ENCODE results near the gene MYADML2.

MYADML2 gene

DNA sequence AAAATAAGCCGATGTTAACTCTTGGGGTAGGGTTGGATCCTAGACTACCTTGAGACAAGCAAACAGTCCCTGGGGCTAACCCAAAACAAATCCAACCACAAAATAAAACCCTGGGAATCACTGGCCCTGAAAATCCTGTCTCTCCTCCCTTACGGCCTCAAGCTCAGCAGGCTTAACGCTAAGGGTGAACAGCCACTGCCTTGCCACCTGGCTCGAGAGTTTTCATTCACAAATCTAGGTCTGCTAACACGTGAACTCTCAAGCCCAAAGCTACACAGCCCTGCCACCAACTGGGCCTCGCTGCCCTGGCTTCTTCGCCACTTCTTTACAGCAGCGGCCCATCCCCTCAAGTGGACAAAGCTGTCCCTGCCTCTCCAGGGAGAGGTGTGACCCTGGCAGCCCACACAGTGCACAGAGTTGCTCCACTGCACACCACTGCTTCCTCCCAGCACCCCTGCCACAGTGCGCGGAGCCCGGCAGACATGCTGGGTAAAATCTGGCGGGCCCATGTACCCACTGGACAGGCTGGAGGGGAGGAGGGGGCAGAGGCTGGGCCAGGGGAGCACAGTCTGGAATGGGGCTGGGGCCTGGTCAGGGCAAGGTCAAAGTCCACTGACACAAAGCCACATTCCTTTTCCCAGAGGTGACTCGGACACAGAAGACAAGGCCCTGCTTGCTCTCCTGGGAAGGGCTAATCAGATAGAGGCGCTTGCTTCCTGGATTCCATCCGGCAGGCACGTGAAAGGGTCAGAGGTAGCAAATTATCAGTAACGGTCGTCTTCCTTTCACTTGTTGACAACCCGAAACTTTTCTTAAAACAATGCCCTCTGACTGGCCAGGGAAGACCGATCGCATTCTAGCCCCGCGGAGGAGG, 36.8 kb downstream of the MYADML2 start:
- DNase-seq, result no peak

DNA sequence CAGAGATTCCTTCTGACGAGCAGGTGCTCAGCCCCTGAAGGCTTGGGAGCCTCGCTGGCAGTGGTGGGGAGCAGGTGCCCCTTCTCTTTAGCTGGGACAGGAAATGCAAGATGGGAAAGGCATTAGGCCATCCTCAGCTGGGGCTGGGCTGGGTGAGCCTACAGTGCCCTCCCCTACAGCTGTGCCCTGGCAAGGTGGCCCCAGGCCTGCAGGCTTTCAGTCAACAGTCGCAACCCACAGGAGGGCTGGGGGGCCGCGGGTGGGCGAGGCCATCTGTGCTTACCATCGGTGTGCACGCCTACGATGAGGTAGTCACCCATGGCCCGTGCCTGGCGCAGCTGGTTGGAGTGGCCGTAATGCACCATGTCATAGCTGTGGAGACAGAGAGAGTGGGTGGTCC, 37.8 kb downstream of the MYADML2 start:
- no peak for DNase-seq

DNA sequence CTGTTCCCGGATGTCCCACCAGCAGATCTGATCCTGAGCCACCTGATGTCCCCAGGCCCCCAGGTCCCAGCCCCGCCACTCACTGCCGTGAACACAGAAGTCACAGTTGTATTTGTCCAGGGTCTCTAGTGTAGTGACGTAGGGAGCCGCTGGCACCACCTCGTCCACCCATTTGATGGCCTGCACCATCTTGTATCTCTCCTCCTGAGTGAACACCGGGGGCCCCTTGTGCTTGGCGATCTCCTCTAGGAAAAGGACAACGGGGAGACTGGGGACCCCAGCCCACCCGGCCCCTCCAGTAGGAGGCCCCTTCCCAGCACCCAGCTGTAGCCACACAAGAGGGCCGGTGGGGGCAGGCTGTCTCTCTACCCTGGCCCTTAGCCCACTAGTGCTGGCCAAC, 38.2 kb downstream of the MYADML2 start:
- no peak for DNase-seq

DNA sequence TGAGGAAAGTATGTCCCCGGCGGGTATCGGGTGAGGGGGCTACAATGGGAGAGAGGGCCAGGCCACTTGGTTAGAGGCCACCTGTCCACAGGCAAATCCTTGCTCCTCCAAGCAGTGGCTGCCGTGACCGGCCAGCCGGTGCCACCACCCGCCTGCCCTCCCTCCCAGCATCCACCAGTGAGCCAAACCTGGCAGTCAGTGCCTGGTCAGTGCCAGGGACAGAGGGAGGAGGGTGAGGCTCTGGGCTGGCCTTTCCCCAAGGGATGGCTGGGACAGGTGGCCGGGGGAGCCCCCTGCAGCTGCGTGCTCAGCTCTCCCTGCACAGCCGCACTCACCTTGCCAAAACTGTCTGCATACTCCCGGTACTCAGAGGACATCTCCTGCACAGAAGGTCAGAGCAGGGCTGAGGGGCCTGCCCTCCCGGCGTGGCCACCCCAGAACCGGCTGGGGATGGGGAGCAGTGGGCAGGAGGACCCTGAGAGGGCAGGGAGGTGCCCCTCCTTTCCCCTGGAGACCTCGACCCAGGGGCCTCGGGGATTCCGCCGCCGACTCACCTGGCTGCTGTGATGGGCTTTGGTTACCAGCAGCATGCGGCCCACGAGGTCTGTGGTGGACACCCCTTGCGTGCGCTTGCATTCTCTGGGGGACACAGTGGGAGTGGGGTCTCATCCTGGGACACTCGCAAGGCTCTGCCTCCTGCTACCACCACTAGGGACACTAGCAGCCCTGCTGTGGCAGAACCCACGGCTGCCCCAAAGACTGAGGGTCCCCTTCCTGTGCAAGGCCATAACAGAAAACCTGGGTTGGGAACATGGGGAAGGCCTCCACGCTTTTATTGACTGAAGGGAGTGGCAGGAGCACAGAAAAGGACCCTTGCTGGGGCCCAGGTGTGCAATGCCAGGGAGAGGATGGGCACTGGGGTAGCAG, 39.6 kb downstream of the MYADML2 start:
- no peak for DNase-seq

DNA sequence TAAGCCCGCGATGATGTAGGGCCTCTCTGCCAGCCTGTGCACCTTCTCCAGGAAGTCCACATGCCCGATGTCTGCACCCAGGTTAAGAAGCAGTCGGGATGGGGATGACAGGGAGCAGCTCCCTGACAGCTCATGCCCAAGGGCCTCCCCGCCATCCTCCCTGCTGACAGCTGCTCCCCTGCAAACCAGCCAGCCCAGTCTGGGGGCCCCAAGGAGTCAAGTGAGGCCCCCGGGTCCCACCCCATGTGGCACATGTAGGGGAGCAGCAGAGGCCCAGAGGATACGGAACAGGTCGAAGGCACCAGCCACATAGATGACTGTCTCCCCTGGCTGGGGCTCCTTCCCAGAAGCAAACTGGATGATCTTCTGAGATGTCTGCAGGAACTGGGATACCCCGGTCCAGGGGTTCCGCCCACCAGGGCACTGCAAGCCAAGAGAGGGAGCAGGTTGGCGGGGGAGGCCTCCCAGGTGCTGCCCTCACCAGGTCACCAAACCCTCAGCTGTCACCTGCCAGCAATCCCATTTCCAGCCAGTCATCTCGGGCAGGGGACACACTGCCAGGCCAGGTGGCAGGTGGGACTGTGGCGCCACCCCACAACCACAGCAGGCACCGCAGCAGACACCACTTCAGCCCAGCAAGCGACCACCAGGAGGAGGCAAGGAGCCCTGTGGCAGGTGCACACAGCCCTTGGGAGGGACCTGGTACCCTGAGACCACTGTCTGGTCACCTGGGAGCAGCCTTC, 40.4 kb downstream of the MYADML2 start:
- DNase-seq, result no peak

DNA sequence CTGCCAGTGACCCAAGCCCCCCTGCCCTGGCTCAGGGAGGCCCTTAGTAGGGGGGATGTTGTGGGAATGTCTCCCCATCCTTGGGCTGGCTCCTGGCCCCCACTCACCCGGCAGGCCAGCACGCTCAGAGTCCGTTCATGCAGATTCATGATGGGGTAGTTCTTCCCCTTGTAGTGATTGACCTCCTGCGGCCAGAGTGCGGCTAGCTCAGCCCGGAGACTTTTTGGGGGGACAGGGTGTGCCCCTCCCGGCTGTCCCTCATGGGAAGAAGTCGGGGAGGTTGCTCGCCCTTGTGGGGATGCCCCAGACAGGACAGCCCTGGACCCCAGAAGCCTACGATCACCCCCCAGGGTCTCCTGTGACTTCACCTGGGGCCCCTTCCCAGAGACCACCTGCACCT, 41.0 kb downstream of the MYADML2 start:
- no peak for DNase-seq

DNA sequence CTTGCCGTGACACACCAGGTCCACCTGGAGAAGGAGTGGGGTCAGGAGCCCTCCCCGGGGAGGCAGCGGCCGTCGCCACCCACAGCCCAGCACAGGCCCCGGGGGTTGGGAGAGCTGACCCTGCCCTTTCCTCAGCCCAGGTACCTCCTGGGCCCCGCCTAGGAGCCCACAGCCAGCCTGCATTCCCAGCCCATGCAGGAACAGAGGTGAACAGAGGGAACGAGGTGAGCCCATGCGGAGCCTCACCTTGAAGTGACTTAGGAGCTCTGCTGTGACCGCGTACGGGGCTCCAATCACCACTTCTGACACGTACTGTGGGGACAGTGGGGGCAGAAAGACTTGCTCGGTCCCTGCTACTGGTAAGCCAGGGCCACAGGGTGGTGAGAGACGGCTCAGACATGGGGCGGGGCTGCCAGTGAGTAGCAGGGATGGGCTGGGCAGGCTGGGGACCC, 41.6 kb downstream of the MYADML2 start:
- no peak for DNase-seq

DNA sequence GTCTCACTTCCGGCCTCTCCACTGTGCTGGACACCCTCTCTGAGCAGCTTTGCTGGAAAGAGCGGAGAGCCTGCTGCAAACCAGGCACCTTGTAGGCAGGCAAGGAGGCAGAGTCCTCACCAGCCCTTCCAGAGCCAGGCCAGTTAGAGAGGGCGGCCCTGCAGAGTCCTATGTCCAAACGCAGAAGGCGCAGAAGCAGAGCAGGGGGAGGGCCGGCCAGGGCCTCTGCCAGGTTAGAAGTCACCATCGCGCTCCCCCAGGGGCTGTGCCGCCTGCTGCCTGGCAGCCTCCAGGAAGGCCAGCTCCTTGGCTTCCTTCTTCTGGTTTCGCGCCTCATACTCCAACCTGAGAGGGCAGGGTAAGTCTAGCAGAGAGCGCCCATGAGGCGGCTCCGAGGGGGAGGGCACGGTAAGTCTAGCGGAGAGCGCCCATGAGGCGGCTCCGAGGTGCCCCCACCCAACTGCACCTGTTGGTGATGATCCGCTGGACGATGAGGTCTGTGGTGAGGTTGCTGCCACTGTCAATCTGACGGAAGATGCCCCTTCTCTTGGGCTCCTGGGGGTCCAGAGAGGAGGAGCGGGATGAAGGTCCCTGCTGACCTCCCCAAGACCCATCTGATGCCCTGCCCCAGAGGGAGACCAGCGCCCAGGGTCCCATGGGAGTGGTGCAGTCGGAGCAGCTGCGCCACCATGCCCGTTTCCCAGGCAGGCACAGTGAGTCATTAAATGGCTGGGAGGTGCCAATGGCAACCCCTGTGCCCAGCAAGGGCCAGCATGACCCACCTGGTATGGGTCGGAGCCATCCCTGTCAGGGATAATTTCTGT, 42.2 kb downstream of the MYADML2 start:
- DNase-seq, result no peak

DNA sequence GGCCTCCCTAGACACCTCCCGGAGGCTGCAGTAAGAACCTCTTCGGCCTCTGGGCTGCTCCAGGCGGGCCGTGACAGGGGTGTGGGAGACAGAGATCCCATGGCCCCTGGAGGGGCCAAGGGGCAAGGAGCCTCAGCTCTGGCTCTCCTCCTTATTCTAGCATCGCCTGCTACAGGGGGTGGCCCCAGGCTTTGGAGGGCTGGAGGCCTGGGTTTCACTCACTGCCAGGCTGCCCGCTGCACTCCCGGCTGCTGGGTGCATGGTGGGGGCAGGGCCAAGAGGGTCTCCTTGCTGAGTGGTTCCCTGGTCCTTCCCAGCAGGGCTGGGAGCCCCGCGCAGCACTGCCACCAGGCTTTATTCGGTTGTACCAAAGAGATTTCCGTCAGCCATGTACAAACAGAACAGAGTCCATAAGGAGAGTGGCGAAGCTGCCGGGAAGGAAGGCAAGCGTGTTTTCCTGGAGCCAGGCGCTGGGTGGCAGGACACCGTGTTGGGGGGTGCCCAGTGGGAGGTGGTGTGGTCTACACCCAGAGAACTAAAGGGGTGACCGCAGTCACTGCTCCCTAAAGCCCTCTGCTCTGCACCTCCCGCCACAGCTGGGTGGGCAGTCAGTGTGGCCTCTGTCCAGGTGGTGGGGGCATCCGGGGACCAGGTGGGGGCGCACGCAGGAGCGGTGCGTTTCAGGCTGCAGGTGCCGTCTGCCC, 43.0 kb downstream of the MYADML2 start:
- DNase-seq, result no peak

DNA sequence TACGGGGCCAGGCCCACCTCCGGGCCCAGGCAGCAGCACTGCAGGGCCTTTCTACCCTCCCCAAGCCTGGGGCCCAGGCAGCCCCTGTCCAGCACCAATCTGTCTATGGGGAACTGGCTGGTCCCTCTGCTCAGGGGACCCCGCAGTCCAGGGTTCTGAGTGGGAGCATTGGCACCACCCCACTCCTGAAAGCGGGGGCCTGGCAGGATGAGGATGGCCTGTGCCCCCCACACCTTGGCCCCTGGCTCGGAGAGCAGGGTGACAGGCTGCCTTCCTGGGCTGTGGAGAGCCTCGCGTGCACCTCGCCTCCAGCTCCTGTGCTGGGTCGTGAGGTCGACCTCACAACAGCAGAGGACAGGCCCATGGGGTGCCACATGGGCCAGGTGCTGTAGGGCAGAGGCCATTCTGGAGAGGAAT, 43.6 kb downstream of the MYADML2 start:
- no peak for DNase-seq

DNA sequence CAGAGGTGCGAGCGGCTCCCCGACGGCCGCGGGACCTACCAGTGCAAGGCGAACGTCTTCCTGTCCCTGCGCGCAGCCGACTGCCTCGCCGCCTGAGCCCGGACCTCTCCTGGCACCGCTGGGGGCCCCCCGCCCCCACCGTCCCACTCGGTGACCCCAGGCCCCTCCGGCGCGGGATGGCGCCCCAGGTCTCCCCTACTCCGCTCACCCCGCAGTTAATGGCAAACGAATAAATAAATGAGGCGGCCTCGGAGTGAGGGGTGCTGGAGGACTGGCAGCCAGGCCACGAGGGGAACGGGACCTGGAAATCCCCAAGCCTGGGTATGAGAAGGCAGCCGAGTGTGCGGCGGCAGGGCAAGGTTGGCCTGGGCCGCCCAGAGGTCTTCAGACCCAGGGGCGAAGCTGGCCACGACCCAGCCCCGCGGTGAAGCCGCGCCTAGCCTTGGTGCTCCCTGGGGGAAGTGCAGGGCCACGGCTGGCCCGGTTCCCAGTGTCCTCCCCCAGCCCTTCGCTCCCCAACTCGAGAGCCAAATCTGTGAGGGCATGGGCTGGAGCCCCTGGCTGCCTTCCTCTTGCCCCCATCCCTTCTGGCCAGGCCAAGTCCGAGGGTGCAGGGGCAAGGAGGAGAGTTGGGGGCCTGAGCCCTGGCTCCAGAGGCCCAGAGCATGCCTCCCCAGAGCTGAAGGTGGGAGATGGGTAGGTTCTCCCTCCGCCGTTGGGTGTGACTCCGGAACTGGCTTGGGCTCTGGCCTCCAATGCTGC, 44.2 kb downstream of the MYADML2 start:
- no peak for DNase-seq

DNA sequence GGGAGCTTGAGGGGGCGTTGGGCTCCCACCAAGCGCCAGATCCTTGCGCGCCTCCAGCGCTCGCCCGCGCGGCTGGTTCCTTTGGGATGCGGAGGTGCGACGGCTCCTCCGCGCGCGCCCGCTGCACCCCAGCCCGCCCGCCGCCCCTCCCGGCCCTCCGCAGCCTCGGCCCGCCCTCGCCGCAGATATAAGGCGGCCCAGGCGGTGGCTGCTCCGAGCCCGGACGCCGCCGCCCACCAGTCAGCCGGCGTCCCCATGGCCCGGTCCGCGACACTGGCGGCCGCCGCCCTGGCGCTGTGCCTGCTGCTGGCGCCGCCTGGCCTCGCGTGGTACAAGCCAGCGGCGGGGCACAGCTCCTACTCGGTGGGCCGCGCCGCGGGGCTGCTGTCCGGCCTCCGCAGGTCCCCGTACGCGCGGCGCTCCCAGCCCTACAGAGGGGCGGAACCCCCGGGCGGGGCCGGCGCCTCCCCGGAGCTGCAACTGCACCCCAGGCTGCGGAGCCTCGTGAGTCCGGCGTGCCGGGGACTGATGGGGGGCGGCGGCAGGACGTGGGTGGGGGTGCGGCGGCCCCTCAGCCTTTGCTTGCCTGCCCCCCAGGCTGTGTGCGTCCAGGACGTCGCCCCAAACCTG, 44.9 kb downstream of the MYADML2 start, which contains the start of gene NPB:
Gene NPB, plus strand, starts transcription at position 216 of the 630 bp plus-strand sequence. Its CDS starts 40 bp downstream, at position 256.
- DNase-seq, result no peak

DNA sequence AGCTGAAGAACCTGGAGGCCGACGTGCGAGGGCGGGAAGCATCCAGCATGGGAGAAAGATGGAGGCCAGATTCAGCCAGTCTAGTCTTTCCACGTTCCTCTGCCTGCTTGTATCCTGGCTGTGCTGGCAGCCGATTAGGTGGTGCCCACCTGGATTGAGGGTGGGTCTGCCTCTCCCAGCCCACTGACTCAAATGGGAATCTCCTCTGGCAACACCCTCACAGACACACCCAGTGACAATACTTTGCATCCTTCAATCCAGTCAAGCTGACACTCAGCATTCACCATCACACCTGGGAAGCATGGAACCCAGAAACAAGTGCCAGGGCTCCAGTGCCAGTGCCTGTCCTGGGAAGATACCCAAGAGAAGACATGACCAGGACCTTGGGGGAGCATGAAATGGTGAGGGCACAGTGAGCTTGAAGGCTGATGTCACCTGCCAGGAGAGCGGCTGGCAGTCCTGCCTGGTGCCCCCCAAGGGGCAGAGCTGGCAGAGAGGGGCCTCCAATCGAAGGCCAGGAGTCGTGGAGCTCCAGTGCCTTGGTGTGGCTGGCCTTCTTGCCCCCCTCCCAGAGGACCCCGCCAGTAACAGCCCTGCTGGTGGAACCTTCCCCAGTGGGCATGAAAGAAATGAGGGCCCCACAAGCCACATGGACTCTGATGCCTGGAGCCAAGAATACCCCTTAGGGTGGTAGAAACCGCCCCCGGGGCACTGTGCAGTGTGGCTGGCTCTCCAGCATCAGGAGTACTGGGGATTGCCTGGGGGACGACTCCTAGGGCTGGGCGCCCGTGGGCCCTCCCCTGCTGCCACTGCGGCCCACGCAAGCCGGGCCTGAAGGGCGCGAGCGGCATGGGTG, 45.6 kb downstream of the MYADML2 start:
- no peak for DNase-seq

DNA sequence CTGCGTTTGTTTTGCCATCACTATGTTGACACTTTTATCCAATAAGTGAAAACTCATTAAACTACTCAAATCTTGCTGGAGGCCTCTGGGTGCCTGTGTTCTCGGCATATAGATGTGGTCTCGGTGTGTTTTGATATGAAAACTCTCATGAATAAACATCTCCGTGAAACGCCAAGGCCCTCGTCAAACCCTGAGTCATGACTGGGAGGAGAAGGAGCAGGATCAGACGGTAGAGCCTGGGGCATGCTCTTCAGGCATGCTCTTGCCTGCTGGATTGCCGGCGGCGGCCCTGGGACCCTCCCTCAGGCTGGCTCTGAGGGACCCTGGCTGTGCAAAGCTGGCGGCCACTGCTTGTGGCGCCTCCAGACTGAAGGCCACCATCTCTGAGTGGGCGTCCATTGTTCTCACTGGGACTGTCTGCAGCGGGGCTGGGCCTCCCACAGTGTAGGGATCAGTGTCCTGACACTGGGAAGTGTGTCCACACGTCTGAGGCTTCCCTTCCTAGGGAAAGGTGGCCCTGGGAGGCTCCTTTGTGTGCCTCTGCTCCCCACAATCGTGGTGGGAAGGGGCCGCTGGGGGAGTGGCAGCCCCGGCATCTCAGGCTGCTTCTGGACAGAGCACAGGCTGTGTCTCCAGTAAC, 46.7 kb downstream of the MYADML2 start:
- DNase-seq, result no peak

DNA sequence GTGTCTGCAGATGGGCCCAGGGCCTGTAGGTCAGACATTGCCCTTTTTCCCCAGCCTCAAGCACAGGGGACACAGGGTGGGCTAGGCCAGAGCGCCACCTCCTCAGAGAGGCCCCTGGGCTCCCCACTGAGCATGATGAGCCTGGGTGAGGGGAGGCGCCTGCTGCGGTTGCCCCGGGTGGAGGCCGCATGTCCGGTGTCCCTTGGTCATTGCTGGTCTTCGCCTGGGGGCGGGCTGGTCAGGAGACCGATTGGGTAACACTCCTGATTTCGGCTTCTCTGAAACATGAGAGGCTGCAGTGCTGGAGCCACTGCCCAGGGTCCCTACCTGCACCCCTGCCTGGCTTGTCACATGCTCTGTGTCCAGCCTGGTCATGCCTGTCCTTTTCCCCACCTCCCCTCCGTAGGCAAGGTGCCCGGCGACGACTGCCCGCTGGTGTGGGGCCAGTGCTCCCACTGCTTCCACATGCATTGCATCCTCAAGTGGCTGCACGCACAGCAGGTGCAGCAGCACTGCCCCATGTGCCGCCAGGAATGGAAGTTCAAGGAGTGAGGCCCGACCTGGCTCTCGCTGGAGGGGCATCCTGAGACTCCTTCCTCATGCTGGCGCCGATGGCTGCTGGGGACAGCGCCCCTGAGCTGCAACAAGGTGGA, 47.4 kb downstream of the MYADML2 start:
- DNase-seq, result no peak

DNA sequence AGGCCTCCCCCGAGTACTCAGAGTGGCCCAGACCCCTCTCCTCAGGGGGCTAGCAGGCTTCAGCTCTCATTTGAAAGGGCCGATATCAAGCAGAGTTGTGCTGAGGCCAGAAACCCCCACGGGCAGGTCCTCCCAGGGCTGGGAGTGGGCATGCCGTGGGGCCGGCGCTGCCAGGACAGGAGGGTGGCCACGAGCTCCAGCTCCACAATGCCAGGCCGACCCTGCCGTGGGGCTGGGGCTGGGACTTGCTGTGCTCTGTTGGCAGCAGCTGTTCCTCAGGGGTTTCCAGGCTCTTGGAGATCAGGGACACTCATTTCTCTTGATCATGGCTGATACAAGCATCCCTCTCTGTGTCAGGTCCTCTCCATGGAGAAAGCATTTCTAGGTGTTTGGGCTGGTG, 48.1 kb downstream of the MYADML2 start:
- DNase-seq, result no peak

DNA sequence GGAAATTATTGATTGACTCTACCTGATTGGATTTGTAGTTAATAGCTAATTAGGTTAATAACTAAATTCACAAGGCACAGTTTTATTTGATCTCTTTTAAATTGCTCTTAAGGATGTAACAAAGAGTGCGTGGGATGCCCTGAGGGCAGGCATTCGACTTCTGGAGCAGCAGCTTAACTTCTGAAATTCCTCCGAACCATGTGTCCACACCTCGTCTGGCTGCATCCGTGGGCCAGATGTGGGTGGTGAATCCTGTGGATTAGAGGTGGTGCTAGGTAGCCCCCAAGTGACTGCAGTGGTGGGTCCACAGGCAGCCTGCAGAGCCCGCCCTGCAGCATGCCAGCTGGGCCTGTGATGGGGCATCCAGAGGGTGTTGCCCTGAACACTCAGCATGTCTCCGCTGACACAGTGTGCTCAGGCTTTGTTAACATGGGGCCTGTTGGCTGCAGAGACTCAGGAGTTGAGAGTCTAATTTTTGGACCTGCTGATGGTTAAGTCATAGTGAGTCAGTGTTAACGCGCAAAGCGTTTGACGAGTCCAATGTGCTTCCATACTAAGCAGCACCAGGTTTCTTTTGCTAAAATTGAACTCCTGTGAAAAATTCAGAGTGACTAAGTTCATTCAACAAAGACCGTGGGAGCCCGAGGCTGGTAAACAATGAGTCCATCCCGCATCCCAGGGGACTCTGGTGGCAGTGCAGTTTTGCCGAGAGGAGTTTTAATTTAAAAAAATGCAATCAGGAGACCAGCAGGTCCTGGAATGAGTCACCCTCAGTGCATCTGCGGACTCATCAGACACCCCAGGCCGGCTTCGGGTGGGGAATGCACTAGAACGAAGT, 48.8 kb downstream of the MYADML2 start:
- DNase-seq, result no peak
